K562 (cell line): Measurements from ENCODE around the gene FBXO17. TPM values are rescaled to one million over a fixed set of nuclear protein-coding genes. Genes with fewer than 3 reads are reported as not detected.

Experiments used
- BDP1 ChIP-seq: IDR thresholded peaks from 3 replicates; pipeline ENCODE4 v1.6.1; 2011; ENCODE audit not compliant: insufficient read length, insufficient read depth
- BRD9 ChIP-seq: fragments of 450-650 bp; IDR thresholded peaks from 2 replicates; pipeline ENCODE4 v1.6.1; 2018; ENCODE audit warnings: low read depth; ENCODE audit not compliant: partially characterized antibody
- CBFB ChIP-seq: sonication (generic); formaldehyde crosslinking; IDR thresholded peaks from 2 replicates; pipeline ENCODE4 v1.4.0; 2020; ENCODE audit warnings: mild to moderate bottlenecking, missing genetic modification reagents
- CTBP1 ChIP-seq: fragments of 450-650 bp; IDR thresholded peaks from 2 replicates; pipeline ENCODE4 v1.6.1; 2016; ENCODE audit warnings: borderline replicate concordance
- CTCFL ChIP-seq: IDR thresholded peaks from 2 replicates; pipeline ENCODE4 v1.6.1; 2011; ENCODE audit warnings: borderline replicate concordance, low read depth, mild to moderate bottlenecking, moderate library complexity, low read length; ENCODE audit not compliant: insufficient read depth, poor library complexity, severe bottlenecking
- KHSRP ChIP-seq: fragments of 450-650 bp; IDR thresholded peaks from 2 replicates; pipeline ENCODE4 v1.6.1; 2017
- MAZ ChIP-seq, 2 experiments: fragments of 450-650 bp in 1 of 2; sonication (generic) in 1 of 2; formaldehyde crosslinking; IDR thresholded peaks in 1 of 2; conservative IDR thresholded peaks in 1 of 2; 2 replicates each; pipeline versions ENCODE4 v1.4.0 to v1.5.0; 2020; ENCODE audit warnings: mild to moderate bottlenecking in 1 of 2, missing genetic modification reagents in 1 of 2
- MCM2 ChIP-seq: fragments of 450-650 bp; IDR thresholded peaks from 2 replicates; pipeline ENCODE4 v1.6.1; 2017; ENCODE audit warnings: low read depth, mild to moderate bottlenecking
- MEIS2 ChIP-seq: fragments of 450-650 bp; IDR thresholded peaks from 2 replicates; pipeline ENCODE4 v1.6.1; 2014; ENCODE audit warnings: mild to moderate bottlenecking; ENCODE audit not compliant: partially characterized antibody
- MYC ChIP-seq, 2 experiments: fragments of 250-450 bp in 1 of 2; sonication (Bioruptor Pico) in 1 of 2; IDR thresholded peaks; 2 replicates each; pipeline versions ENCODE4 v1.5.1 to v1.6.1; 2012 to 2021; ENCODE audit warnings: low read depth in 2 of 2, borderline replicate concordance in 1 of 2, improper control_type of control experiment in 1 of 2, low read length in 1 of 2, mild to moderate bottlenecking in 1 of 2, moderate library complexity in 1 of 2
- NCOA1 ChIP-seq: fragments of 450-650 bp; IDR thresholded peaks from 2 replicates; pipeline ENCODE4 v1.6.1; 2016; ENCODE audit warnings: low read depth
- PCBP2 ChIP-seq: fragments of 200-400 bp; formaldehyde crosslinking; IDR thresholded peaks from 2 replicates; pipeline ENCODE4 v1.6.1; 2018; ENCODE audit warnings: low read length, low read depth, mild to moderate bottlenecking, moderate library complexity; ENCODE audit not compliant: poor library complexity, severe bottlenecking
- RBBP5 ChIP-seq: fragments of 200-600 bp; sonication (generic); IDR thresholded peaks from 2 replicates; pipeline ENCODE4 v1.6.1; 2012; ENCODE audit warnings: borderline replicate concordance, mild to moderate bottlenecking, low read length, control low read depth, inconsistent platforms; ENCODE audit not compliant: insufficient read depth, poor library complexity, severe bottlenecking
- SP2 ChIP-seq: IDR thresholded peaks from 2 replicates; pipeline ENCODE4 v1.6.1; 2011; ENCODE audit warnings: mild to moderate bottlenecking, low read depth, low read length, moderate library complexity; ENCODE audit not compliant: poor library complexity, severe bottlenecking; ENCODE audit errors: extremely low read depth
- STAT5A ChIP-seq: IDR thresholded peaks from 2 replicates; pipeline ENCODE4 v1.6.1; 2012; ENCODE audit warnings: low read length, inconsistent platforms, borderline replicate concordance
- TAF9B ChIP-seq: fragments of 450-650 bp; IDR thresholded peaks from 2 replicates; pipeline ENCODE4 v1.6.1; 2018; ENCODE audit warnings: mild to moderate bottlenecking; ENCODE audit not compliant: partially characterized antibody
- ZKSCAN8 ChIP-seq: fragments of 200-800 bp; sonication (Bioruptor generic); IDR thresholded peaks from 2 replicates; pipeline ENCODE4 v1.6.1; 2016; ENCODE audit warnings: missing genetic modification characterization, missing compliant biosample characterization
- ZNF146 ChIP-seq: IDR thresholded peaks from one replicate; pipeline ENCODE4 v1.6.1; 2018; ENCODE audit warnings: missing compliant biosample characterization; ENCODE audit not compliant: unreplicated experiment
- ZNF23 ChIP-seq: fragments of 250-450 bp; sonication (Bioruptor Pico); IDR thresholded peaks from 2 replicates; pipeline ENCODE4 v1.4.0; 2020; ENCODE audit warnings: mild to moderate bottlenecking
- ZNF280A ChIP-seq: fragments of 450-650 bp; IDR thresholded peaks from 2 replicates; pipeline ENCODE4 v1.6.1; 2018; ENCODE audit warnings: mild to moderate bottlenecking, low read depth; ENCODE audit not compliant: partially characterized antibody
- polyA plus RNA-seq, 8 experiments: library from polyadenylated mRNA; depleted of rRNA in 4 of 8; stranded (reverse) in 5 of 8; unstranded in 3 of 8; fragments of >200 nt; fragmentation: Nextera tagmentation in 2 of 8; fragmentation: Illumina TruSeq in 1 of 8; extraction: Ambion mirVana in 2 of 8; extraction: Trizol in 1 of 8; gene quantifications; 2 replicates each; pipeline versions ENCODE4 v1.2.1 to v1.2.3, GENCODE V29; 2011 to 2014; ENCODE audit warnings: inconsistent platforms in 1 of 8, missing spikeins in 1 of 8
- total RNA-seq, 7 experiments: library from RNA; depleted of rRNA in 6 of 7; stranded (reverse); fragments of >200 nt in 6 of 7; fragmentation: Illumina TruSeq in 2 of 7; extraction: Trizol in 2 of 7; gene quantifications; 2 replicates each; pipeline versions ENCODE4 v1.2.1 to v1.2.3, GENCODE V29; 2011 to 2021; ENCODE audit warnings: low replicate concordance in 1 of 7
- TF ChIP-seq, protein P1 (sequence below): fragments of 250-450 bp; sonication (Bioruptor Pico); IDR thresholded peaks from 2 replicates; pipeline ENCODE4 v1.5.0; 2022; ENCODE audit warnings: mild to moderate bottlenecking

FBXO17 gene
- total and polyA plus RNA-seq, 9 of the 15 experiments (the other 6 are each of a cell fraction or from before 2014, with no cell fraction given): 4.1 to 27.1 (median 19.0) TPM

DNA sequence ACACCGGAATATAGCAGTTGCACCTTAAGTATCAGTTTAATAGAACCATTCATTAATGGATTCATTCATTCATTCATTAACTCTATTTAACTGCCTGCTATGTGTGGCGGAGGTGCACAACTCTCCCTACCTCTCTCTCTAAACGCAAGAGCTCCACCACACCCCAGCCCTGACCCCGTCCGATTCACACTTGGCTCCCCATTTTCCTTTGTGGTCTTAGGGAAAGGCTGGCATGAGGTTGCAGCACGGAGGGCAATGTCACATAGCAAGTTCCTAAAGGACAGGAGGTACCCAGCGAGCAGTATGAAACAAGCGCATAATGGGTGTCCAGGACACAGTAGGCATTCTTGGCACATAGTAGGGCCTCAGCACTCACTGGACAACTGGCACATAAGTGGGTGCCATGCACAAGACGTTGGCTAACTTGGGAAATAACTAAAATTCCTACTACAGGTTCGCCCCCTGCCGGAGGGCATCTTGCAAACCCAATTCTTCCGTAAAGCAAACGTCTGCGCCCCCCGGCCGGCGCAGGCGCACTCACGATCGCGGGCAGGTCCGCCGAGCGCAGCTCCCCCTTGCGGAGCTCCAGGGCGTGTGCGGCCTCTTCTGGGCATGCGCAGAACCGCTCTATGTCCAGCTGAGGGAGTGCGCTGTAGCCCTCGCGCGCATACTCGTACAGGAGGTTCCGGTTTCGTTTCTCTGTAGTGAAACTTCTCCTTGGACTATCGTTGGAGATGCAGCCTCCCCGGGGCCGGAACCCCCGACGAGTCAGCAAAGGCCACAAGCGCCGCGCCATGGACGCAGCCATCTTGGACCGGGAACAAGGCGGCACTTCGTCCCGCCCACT, 45.4 kb downstream of the FBXO17 start, which contains the start of gene SARS2 (continued):
- no peak for TF ChIP-seq ZKSCAN8 (CRISPR knock-in tag)
- TF ChIP-seq MCM2: no peak
- TF ChIP-seq NCOA1: no peak
- TF ChIP-seq BDP1: no peak
- no peak for TF ChIP-seq PCBP2
- peak; percentile 85 for TF ChIP-seq MEIS2
- TF ChIP-seq ZNF280A: no peak
- TF ChIP-seq, protein P1, sequence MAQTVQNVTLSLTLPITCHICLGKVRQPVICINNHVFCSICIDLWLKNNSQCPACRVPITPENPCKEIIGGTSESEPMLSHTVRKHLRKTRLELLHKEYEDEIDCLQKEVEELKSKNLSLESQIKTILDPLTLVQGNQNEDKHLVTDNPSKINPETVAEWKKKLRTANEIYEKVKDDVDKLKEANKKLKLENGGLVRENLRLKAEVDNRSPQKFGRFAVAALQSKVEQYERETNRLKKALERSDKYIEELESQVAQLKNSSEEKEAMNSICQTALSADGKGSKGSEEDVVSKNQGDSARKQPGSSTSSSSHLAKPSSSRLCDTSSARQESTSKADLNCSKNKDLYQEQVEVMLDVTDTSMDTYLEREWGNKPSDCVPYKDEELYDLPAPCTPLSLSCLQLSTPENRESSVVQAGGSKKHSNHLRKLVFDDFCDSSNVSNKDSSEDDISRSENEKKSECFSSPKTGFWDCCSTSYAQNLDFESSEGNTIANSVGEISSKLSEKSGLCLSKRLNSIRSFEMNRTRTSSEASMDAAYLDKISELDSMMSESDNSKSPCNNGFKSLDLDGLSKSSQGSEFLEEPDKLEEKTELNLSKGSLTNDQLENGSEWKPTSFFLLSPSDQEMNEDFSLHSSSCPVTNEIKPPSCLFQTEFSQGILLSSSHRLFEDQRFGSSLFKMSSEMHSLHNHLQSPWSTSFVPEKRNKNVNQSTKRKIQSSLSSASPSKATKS (CRISPR knock-in tag): no peak
- TF ChIP-seq ZNF146 (CRISPR knock-in tag): no peak
- TF ChIP-seq KHSRP: no peak
- TF ChIP-seq BRD9: peak; percentile 91
- TF ChIP-seq MAZ (CRISPR knock-in tag; conservative IDR thresholded peaks at IDR 0.05 in 1 of 2, IDR thresholded peaks at IDR 0.05 in 1 of 2): peak; percentile 34 to 79; a peak in 3 of 4 replicates
- peak; percentile 100 for TF ChIP-seq CTCFL
- TF ChIP-seq STAT5A: 0 out of 2 replicates have a peak, but pooled peaks have one; percentile 30
- no peak for TF ChIP-seq CBFB (CRISPR knock-in tag)
- TF ChIP-seq TAF9B: peak; percentile 87
- TF ChIP-seq SP2: no peak
- peak; percentile 81; the same call in 1 of the 2 replicates for TF ChIP-seq CTBP1
- TF ChIP-seq MYC (IDR thresholded peaks at IDR 0.05; ENCODE audit: low read depth, low read length): peak; percentile 85
- TF ChIP-seq MYC (CRISPR knock-in tag; IDR thresholded peaks at IDR 0.05; ENCODE audit: borderline replicate concordance, low read depth): no peak
- TF ChIP-seq RBBP5: peak; percentile 97
- no peak for TF ChIP-seq ZNF23 (CRISPR knock-in tag)
